B cell (primary cell): ENCODE data around the gene MALL. TPM values are rescaled to one million over a fixed set of nuclear protein-coding genes. Genes with fewer than 3 reads are reported as not detected.

Experiments used
- ATAC-seq: fragments of 200-7000 bp; cut with Tn5 transposase; one replicate; pipeline ENCODE4 v1.10.0; 2021; ENCODE audit warnings: low read depth, mild to moderate bottlenecking, moderate number of reproducible peaks, moderate library complexity
- CTCF ChIA-PET: fragments of 350-600 bp; sonication (Branson Sonifier 250); formaldehyde crosslinking; loops from one replicate; lab custom pipeline; 2021; ENCODE audit warnings: antibody characterized with exemption, inconsistent platforms; lab: Charles Lee
- POLR2A ChIA-PET: fragments of 350-600 bp; sonication (Branson Sonifier 250); formaldehyde crosslinking; loops from one replicate; lab custom pipeline; 2021; ENCODE audit warnings: antibody characterized with exemption; lab: Charles Lee
- DNase-seq: peaks from one replicate; pipeline ENCODE4 v3.0.0; 2013
- H2AFZ ChIP-seq: 2 replicates; pipeline ENCODE4 v1.6.1; 2012; ENCODE audit warnings: mild to moderate bottlenecking, low read depth, low read length; ENCODE audit not compliant: insufficient read depth, poor library complexity, severe bottlenecking
- H3K27ac ChIP-seq, 2 donors: 1 replicate in 1 of 2; 2 replicates in 1 of 2; pipeline ENCODE4 v1.5.1; 2012 to 2013; ENCODE audit warnings: low read length in 2 of 2, mild to moderate bottlenecking in 2 of 2, moderate library complexity in 1 of 2
- H3K27me3 ChIP-seq, 4 experiments: fragments of 200-600 bp in 1 of 4; sonication (generic) in 1 of 4; replicated peaks in 1 of 4; 1 replicate in 2 of 4; 2 replicates in 2 of 4; pipeline versions ENCODE4 v1.6.1 to v1.7.0; 2013 to 2016; ENCODE audit warnings: low read length in 3 of 4, mild to moderate bottlenecking in 2 of 4, mixed read lengths in 1 of 4, moderate library complexity in 1 of 4; ENCODE audit not compliant: insufficient read depth in 4 of 4, control insufficient read depth in 3 of 4; ENCODE audit errors: control extremely low read depth in 1 of 4
- H3K36me3 ChIP-seq, 2 experiments: replicated peaks in 1 of 2; 1 replicate in 1 of 2; 2 replicates in 1 of 2; pipeline versions ENCODE4 v1.6.1 to v1.7.1; 2013; ENCODE audit warnings: low read length in 1 of 2; ENCODE audit not compliant: insufficient read depth in 2 of 2, control insufficient read depth in 1 of 2; ENCODE audit errors: control extremely low read depth in 1 of 2, extremely low read depth in 1 of 2
- H3K4me1 ChIP-seq, 2 donors: fragments of 200-600 bp in 1 of 2; sonication (generic) in 1 of 2; 1 replicate in 1 of 2; 2 replicates in 1 of 2; pipeline versions ENCODE4 v1.5.1 to v1.6.1; 2013 to 2017; ENCODE audit warnings: low read length in 2 of 2; ENCODE audit not compliant: control insufficient read depth in 2 of 2, insufficient read depth in 2 of 2
- H3K4me2 ChIP-seq: replicated peaks from 2 replicates; pipeline ENCODE3; 2012; ENCODE audit warnings: mild to moderate bottlenecking, low read depth, low read length; ENCODE audit not compliant: poor library complexity, severe bottlenecking
- H3K4me3 ChIP-seq, 5 experiments: fragments of 200-600 bp in 1 of 5; sonication (generic) in 1 of 5; 1 replicate in 3 of 5; 2 replicates in 2 of 5; pipeline versions ENCODE4 v1.5.1 to v1.7.0; 2011 to 2016; ENCODE audit warnings: low read length in 4 of 5, mild to moderate bottlenecking in 4 of 5, low read depth in 2 of 5, control low read depth in 1 of 5, moderate library complexity in 1 of 5; ENCODE audit not compliant: insufficient read depth in 1 of 5; ENCODE audit errors: control extremely low read depth in 1 of 5, extremely low read depth in 1 of 5
- H3K79me2 ChIP-seq: fragments of 200-600 bp; sonication (generic); one replicate; pipeline ENCODE4 v1.6.0; 2016; ENCODE audit warnings: low read length; ENCODE audit not compliant: control insufficient read depth, insufficient read depth
- H3K9ac ChIP-seq: fragments of 200-600 bp; sonication (generic); 2 replicates; pipeline ENCODE4 v1.6.1; 2017; ENCODE audit warnings: mild to moderate bottlenecking, low read length, moderate library complexity
- H3K9me3 ChIP-seq, 3 donors: one replicate each; pipeline versions ENCODE4 v1.6.1 to v1.7.1; 2013; ENCODE audit warnings: low read length in 2 of 3; ENCODE audit not compliant: control insufficient read depth in 2 of 3, insufficient read depth in 1 of 3; ENCODE audit errors: control extremely low read depth in 1 of 3
- H4K20me1 ChIP-seq: 2 replicates; pipeline ENCODE4 v1.6.0; 2012; ENCODE audit warnings: mild to moderate bottlenecking, low read length; ENCODE audit not compliant: insufficient read depth, control insufficient read depth, poor library complexity, severe bottlenecking
- H3K27ac Mint-ChIP-seq: one replicate; pipeline ENCODE4 v1.8.0; 2021; ENCODE audit warnings: mixed read lengths
- H3K27me3 Mint-ChIP-seq: one replicate; pipeline ENCODE4 v1.8.0; 2021; ENCODE audit warnings: mixed read lengths
- H3K4me1 Mint-ChIP-seq: one replicate; pipeline ENCODE4 v1.8.0; 2021; ENCODE audit warnings: mixed read lengths
- H3K4me3 Mint-ChIP-seq: one replicate; pipeline ENCODE4 v1.8.0; 2021; ENCODE audit warnings: mixed read lengths
- H3K9me3 Mint-ChIP-seq: one replicate; pipeline ENCODE4 v1.8.0; 2022; ENCODE audit warnings: mixed read lengths; ENCODE audit not compliant: insufficient read depth
- CTCF ChIP-seq: fragments of 200-600 bp; IDR thresholded peaks from one replicate; pipeline ENCODE4 v1.8.0; 2022; ENCODE audit warnings: antibody characterized with exemption, mild to moderate bottlenecking
- EZH2 ChIP-seq: IDR thresholded peaks from 2 replicates; pipeline ENCODE4 v1.6.1; 2012; ENCODE audit warnings: borderline replicate concordance, low read depth, mild to moderate bottlenecking, moderate library complexity, low read length; ENCODE audit not compliant: insufficient read depth, poor library complexity, severe bottlenecking
- WGBS: methylation state at CpG from one replicate; pipeline ENCODE4 v1.1.5; 2013; ENCODE audit warnings: missing lambda C conversion rate; ENCODE audit not compliant: insufficient coverage; 5-methylcytosine and 5-hydroxymethylcytosine counted together
- intact Hi-C: fragments of 100-400 bp; cut with micrococcal nuclease; formaldehyde crosslinking; loops from one replicate; pipeline ENCODE4 v1.10.0; 2022
- polyA plus RNA-seq: library from polyadenylated mRNA; depleted of rRNA; stranded (reverse); fragments of >200 nt; gene quantifications from 2 replicates; pipeline ENCODE4 v1.2.3, GENCODE V29; 2012
- total RNA-seq, 2 donors: library from RNA; stranded (reverse); fragments of 120-200 nt in 1 of 2; gene quantifications; 1 replicate in 1 of 2; 2 replicates in 1 of 2; pipeline versions ENCODE4 v1.2.3 to v1.2.4, GENCODE V29; 2013 to 2022

MALL gene
- total and polyA plus RNA-seq, 2 donors (not counting 1 experiment from before 2014, with no cell fraction given), result not detected

- ChIA-PET CTCF (no interaction called here), POLR2A (no interaction called here)
- no peak overlapping the region for H3K4me3 ChIP-seq
- Mint-ChIP-seq H3K4me1 (no peaks in the 10 kb centered on the region), H3K27me3 (no peaks in the 10 kb centered on the region), H3K9me3 (no peaks in the 10 kb centered on the region), H3K4me3 (no peak overlapping the region), H3K27ac (no peak overlapping the region)
- no peaks in the 10 kb centered on the region for H3K79me2 ChIP-seq
- H2AFZ ChIP-seq, result no peak overlapping the region
- no peaks in the 10 kb centered on the region for H3K27me3 ChIP-seq
- no peaks in the 10 kb centered on the region for H3K4me1 ChIP-seq
- 80% methylated on average over 2 of the region's 4 CpGs for WGBS
- no peaks in the 10 kb centered on the region for H4K20me1 ChIP-seq
- no peak overlapping the region for H3K9ac ChIP-seq
- DNase-seq (no peak), ATAC-seq (no peak)
- intact Hi-C loops, result no loop called here
- H3K9me3 ChIP-seq, result no peaks in the 10 kb centered on the region
- no peak overlapping the region for H3K27ac ChIP-seq
- H3K36me3 ChIP-seq, result no peaks in the 10 kb centered on the region
- TF ChIP-seq CTCF, result no peak
- no peak for TF ChIP-seq EZH2
- H3K4me2 ChIP-seq, result no peak overlapping the region
Measured at GRCh38 chr2:110126086-110126773, 10.6 kb upstream of the MALL start.

GRCh38 chr2:110124939-110125691 lies 9.5 kb upstream of the MALL start:
- ChIA-PET CTCF (no interaction called here), POLR2A (no interaction called here)
- no peak overlapping the region for H2AFZ ChIP-seq
- no peaks in the 10 kb centered on the region for H3K27me3 Mint-ChIP-seq
- intact Hi-C loops, result no loop called here
- no peaks in the 10 kb centered on the region for H3K4me1 ChIP-seq
- no peaks in the 10 kb centered on the region for H3K27me3 ChIP-seq
- H3K36me3 ChIP-seq, result no peaks in the 10 kb centered on the region
- H3K27ac Mint-ChIP-seq, result no peak overlapping the region
- TF ChIP-seq CTCF, result no peak
- TF ChIP-seq EZH2, result no peak
- H3K79me2 ChIP-seq, result no peaks in the 10 kb centered on the region
- no peak overlapping the region for H3K27ac ChIP-seq
- no CpG with 5 or more reads among the region's 6 CpGs for WGBS
- DNase-seq (no peak), ATAC-seq (no peak)
- H3K9me3 Mint-ChIP-seq, result no peaks in the 10 kb centered on the region
- H3K4me1 Mint-ChIP-seq, result no peaks in the 10 kb centered on the region
- H3K4me3 Mint-ChIP-seq, result no peak overlapping the region
- no peak overlapping the region for H3K4me2 ChIP-seq
- H3K4me3 ChIP-seq, result no peak overlapping the region
- no peaks in the 10 kb centered on the region for H4K20me1 ChIP-seq
- no peak overlapping the region for H3K9ac ChIP-seq
- no peaks in the 10 kb centered on the region for H3K9me3 ChIP-seq
